Common myeloid progenitor, CD34-positive (primary cell): ENCODE results near the gene CATSPERZ.
A peak's percentile ranks its signal among the peaks of the same experiment; 100 is the strongest.

Source experiments
- CTCF ChIA-PET: fragments of 350-600 bp; sonication (Branson Sonifier 250); formaldehyde crosslinking; loops from one replicate; lab custom pipeline; 2021; ENCODE audit warnings: antibody characterized with exemption; lab: Charles Lee
- POLR2A ChIA-PET: fragments of 350-600 bp; sonication (Branson Sonifier 250); formaldehyde crosslinking; loops from one replicate; lab custom pipeline; 2021; ENCODE audit warnings: antibody characterized with exemption; lab: Charles Lee
- DNase-seq, 3 donors: peaks; one replicate each; pipeline versions ENCODE4 v3.0.0 to v3.0.0-alpha.2; 2013
- H3K27ac ChIP-seq, 2 experiments: 1 replicate in 1 of 2; 2 replicates in 1 of 2; pipeline ENCODE4 v1.7.0; 2013; ENCODE audit warnings: inconsistent platforms in 2 of 2, low read length in 2 of 2, mild to moderate bottlenecking in 2 of 2, low read depth in 1 of 2, moderate library complexity in 1 of 2; ENCODE audit not compliant: severe bottlenecking in 2 of 2, insufficient read depth in 1 of 2, poor library complexity in 1 of 2
- H3K27me3 ChIP-seq, 5 experiments: replicated peaks in 2 of 5; 1 replicate in 3 of 5; 2 replicates in 2 of 5; pipeline versions ENCODE4 v1.6.1 to v1.7.0; 2013; ENCODE audit warnings: low read length in 4 of 5, mild to moderate bottlenecking in 2 of 5, moderate library complexity in 2 of 5, inconsistent platforms in 1 of 5; ENCODE audit not compliant: insufficient read depth in 5 of 5, control insufficient read depth in 4 of 5
- H3K36me3 ChIP-seq, 4 experiments: 1 replicate in 2 of 4; 2 replicates in 2 of 4; pipeline versions ENCODE4 v1.6.1 to v1.7.0; 2013; ENCODE audit warnings: low read length in 3 of 4, control low read depth in 1 of 4, mild to moderate bottlenecking in 1 of 4; ENCODE audit not compliant: control insufficient read depth in 4 of 4, insufficient read depth in 4 of 4
- H3K4me1 ChIP-seq, 4 experiments: 1 replicate in 3 of 4; 2 replicates in 1 of 4; pipeline versions ENCODE4 v1.6.1 to v1.7.1; 2013; ENCODE audit warnings: low read length in 3 of 4, mild to moderate bottlenecking in 3 of 4, control low read depth in 1 of 4, inconsistent platforms in 1 of 4, moderate library complexity in 1 of 4; ENCODE audit not compliant: control insufficient read depth in 4 of 4, insufficient read depth in 4 of 4; ENCODE audit errors: control extremely low read depth in 1 of 4
- H3K4me3 ChIP-seq, 7 experiments: 1 replicate in 4 of 7; 2 replicates in 3 of 7; pipeline versions ENCODE4 v1.5.1 to v1.7.0; 2013; ENCODE audit warnings: mild to moderate bottlenecking in 7 of 7, low read length in 6 of 7, moderate library complexity in 6 of 7, inconsistent platforms in 2 of 7, low read depth in 2 of 7, control low read depth in 1 of 7; ENCODE audit not compliant: insufficient read depth in 4 of 7, control insufficient read depth in 1 of 7; ENCODE audit errors: extremely low read depth in 1 of 7
- H3K9me3 ChIP-seq, 5 experiments: 1 replicate in 4 of 5; 2 replicates in 1 of 5; pipeline versions ENCODE4 v1.6.1 to v1.7.1; 2013; ENCODE audit warnings: low read length in 4 of 5, mild to moderate bottlenecking in 2 of 5, inconsistent platforms in 1 of 5, low read depth in 1 of 5, moderate library complexity in 1 of 5; ENCODE audit not compliant: control insufficient read depth in 4 of 5, insufficient read depth in 2 of 5; ENCODE audit errors: control extremely low read depth in 1 of 5
- WGBS: methylation state at CpG from one replicate; pipeline ENCODE4 v1.1.5; 2013; ENCODE audit not compliant: insufficient coverage; 5-methylcytosine and 5-hydroxymethylcytosine counted together

The CATSPERZ gene

GRCh38 chr11:64268025-64268892 is 31.9 kb upstream of the CATSPERZ start:
- Histone ChIP-seq H3K36me3 (peaks cover 0 to 34% (median 15%) of the 10 kb centered on the region in 4 experiments), H3K4me1 (peaks cover 4 to 51% (median 41%) of the 10 kb centered on the region in 4 experiments), H3K27me3 (no peaks in the 10 kb centered on the region), H3K9me3 (no peaks in the 10 kb centered on the region), H3K27ac (peak overlapping the region; percentile 88 to 96), H3K4me3 (peak overlapping the region in 5 of 7 experiments; percentile 76 to 94 (median 87))
- ChIA-PET CTCF (interaction anchor here (0.8 to 11.4 kb wide), 13 partner anchors 10 to 78 kb away, joined by 3 to 106 read pairs (median 4); partner anchors contain the start of genes CATSPERZ, FERMT3, FKBP2 and PLCB3), POLR2A (interaction anchor here (0.5 to 3.9 kb wide), 6 partner anchors 16 to 291 kb away, joined by 3 to 30 read pairs (median 4); partner anchors contain the start of genes BAD, FERMT3, FKBP2 and GPR137)
- WGBS, result 25% methylated on average over 18 of the region's 23 CpGs
- peak in 2 of 3 donors; percentile 18 to 27 for DNase-seq

- 0% methylated on average over 31 of the region's 34 CpGs for WGBS
- H3K9me3 ChIP-seq, result no peaks in the 10 kb centered on the region
- H3K36me3 ChIP-seq, result peaks cover 0 to 26% (median 10%) of the 10 kb centered on the region in 4 experiments
- CTCF ChIA-PET, result interaction anchor here (0.8 to 11.4 kb wide), 10 partner anchors 10 to 63 kb away, joined by 3 to 106 read pairs (median 9); partner anchors contain the start of genes CATSPERZ, FERMT3, FKBP2 and PLCB3
- peak in 2 of 3 donors; percentile 31 to 42 for DNase-seq
- peak overlapping the region; percentile 88 to 96 for H3K27ac ChIP-seq
- H3K4me1 ChIP-seq, result peaks cover 4 to 51% (median 41%) of the 10 kb centered on the region in 4 experiments
- no peaks in the 10 kb centered on the region for H3K27me3 ChIP-seq
- H3K4me3 ChIP-seq, result peak overlapping the region; percentile 76 to 94 (median 86)
- POLR2A ChIA-PET, result interaction anchor here (0.5 to 3.9 kb wide), 7 partner anchors 16 to 291 kb away, joined by 3 to 30 read pairs (median 4); partner anchors contain the start of genes BAD, FERMT3, FKBP2 and GPR137
Observed at GRCh38 chr11:64268893-64269539, 31.1 kb upstream of the CATSPERZ start.

- CTCF ChIA-PET, result interaction anchor here (0.8 to 11.4 kb wide), 10 partner anchors 11 to 64 kb away, joined by 3 to 106 read pairs (median 14); partner anchors contain the start of genes BAD, CATSPERZ, FERMT3 and FKBP2
- H3K36me3 ChIP-seq, result peaks cover 0 to 20% (median 6%) of the 10 kb centered on the region in 4 experiments
Observed at GRCh38 chr11:64269540-64270220, 30.5 kb upstream of the CATSPERZ start.

GRCh38 chr11:64275031-64275800 is 24.9 kb upstream of the CATSPERZ start:
- WGBS, result 97% methylated on average over 15 of the region's 15 CpGs
- H3K4me1 ChIP-seq, result peaks cover 0 to 20% (median 16%) of the 10 kb centered on the region in 4 experiments
- POLR2A ChIA-PET, result interaction anchor here (0.6 kb wide), 1 partner anchor 22 kb away, joined by 5 read pairs; no protein-coding TSS in a partner anchor
- peaks cover 4 to 29% (median 22%) of the 10 kb centered on the region in 4 experiments for H3K36me3 ChIP-seq
- CTCF ChIA-PET, result interaction anchor here (0.6 to 4.8 kb wide), 7 partner anchors 9 to 72 kb away, joined by 3 to 19 read pairs (median 4); partner anchors contain the start of genes BAD and CATSPERZ
- DNase-seq, result no peak
- H3K27me3 ChIP-seq, result no peaks in the 10 kb centered on the region
- H3K9me3 ChIP-seq, result no peaks in the 10 kb centered on the region
- H3K27ac ChIP-seq, result no peak overlapping the region
- no peak overlapping the region for H3K4me3 ChIP-seq

More at GRCh38 chr11:64269540-64270220, 30.5 kb upstream of the CATSPERZ start:
- Histone ChIP-seq H3K4me1 (peaks cover 4 to 51% (median 41%) of the 10 kb centered on the region in 4 experiments), H3K27me3 (no peaks in the 10 kb centered on the region), H3K9me3 (no peaks in the 10 kb centered on the region), H3K4me3 (peak overlapping the region; percentile 76 to 94 (median 86)), H3K27ac (peak overlapping the region; percentile 88 to 96)
- WGBS, result 0% methylated on average over 48 of the region's 58 CpGs
- POLR2A ChIA-PET, result interaction anchor here (0.6 to 3.9 kb wide), 8 partner anchors 15 to 1624 kb away, joined by 3 to 30 read pairs (median 8); partner anchors contain the start of genes BAD, FERMT3, FKBP2 and GPR137
- DNase-seq, result peak; percentile 98 to 99 (median 99)

- Histone ChIP-seq H3K27ac (no peak overlapping the region), H3K36me3 (peaks cover 4 to 29% (median 22%) of the 10 kb centered on the region in 4 experiments), H3K4me1 (peaks cover 0 to 15% (median 10%) of the 10 kb centered on the region in 4 experiments), H3K27me3 (no peaks in the 10 kb centered on the region), H3K4me3 (no peak overlapping the region), H3K9me3 (no peaks in the 10 kb centered on the region)
- 100% methylated on average over 1 of the region's 2 CpGs for WGBS
- ChIA-PET CTCF (interaction anchor here (0.8 to 4.8 kb wide), 3 partner anchors 25 to 72 kb away, joined by 3 to 19 read pairs (median 4); partner anchors contain the start of gene CATSPERZ), POLR2A (interaction anchor here (0.6 kb wide), 2 partner anchors 21 to 1618 kb away, joined by 3 to 5 read pairs; no protein-coding TSS in a partner anchor)
- no peak for DNase-seq
Observed at GRCh38 chr11:64275841-64276240, 24.3 kb upstream of the CATSPERZ start.
